Measurements from ENCODE around the gene MSH3.
"Not testable (repeated sequence)": the region's sequence is repeated elsewhere in the genome, so short reads cannot be mapped to it uniquely, and the experiment has no call there.

The MSH3 gene

GRCh38 chr5:80799041-80799440, 144.6 kb downstream of the MSH3 start:
- peak; percentile 19 for DNase-seq

DNA sequence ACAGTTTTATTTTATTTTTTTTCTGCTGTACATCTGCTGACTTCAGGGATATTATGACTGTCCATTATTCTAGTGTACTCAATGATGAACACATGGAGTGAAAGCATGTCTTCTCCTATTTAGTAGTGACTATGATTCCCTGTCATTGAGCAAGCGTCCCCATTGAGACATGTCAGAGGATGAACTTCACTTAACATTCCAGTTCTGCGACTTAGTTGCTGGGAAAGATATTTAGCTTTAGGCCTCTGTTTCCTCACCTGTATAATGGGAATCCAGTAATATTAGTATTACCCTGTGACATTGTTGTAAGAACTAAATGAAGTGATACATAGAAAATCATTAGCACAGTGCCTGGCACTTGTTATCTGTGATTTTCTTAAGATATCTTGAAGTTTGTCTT, 145.1 kb downstream of the MSH3 start:
- DNase-seq, result no peak

DNA sequence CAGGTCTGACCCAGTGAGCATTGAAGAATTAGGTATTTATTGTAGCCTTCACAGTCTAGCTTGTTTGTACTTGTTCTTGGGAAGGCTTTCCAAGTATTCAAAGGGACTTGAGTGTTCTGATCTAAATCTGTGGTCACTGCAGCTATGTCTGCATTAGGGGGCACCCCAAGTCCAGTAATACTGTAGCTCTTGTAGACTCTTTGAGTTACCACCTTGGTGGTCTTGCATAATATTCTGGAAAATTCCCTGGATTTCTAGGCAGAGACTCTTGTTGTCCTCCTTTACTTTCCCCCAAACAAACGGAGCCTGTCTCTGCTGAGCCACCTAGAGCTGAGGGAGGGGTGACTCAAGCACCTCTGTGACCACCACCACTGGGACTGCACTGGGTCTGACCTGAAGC, 149.9 kb downstream of the MSH3 start:
- DNase-seq, result no peak

DNA sequence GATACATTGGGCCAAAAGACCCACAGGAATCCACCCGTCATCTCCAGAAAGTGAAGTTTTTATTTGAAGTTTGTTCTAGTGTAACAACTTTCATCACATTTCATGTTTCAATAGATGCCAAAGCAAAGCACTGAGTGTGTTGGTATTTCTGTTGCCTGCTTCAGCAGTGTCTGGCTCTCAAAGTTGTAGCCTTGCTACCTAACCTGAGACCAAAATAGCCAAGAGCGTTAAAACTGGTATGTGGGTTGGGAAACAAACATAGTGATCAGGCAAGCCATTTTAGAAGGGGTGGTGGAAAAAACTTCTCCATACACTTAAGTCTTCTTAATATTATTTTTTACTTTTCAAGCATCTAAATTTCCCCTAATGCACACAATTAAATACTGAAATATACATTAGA, 150.6 kb downstream of the MSH3 start:
- no peak for DNase-seq

GRCh38 chr5:80806929-80807328, 152.5 kb downstream of the MSH3 start:
- no peak for DNase-seq

DNA sequence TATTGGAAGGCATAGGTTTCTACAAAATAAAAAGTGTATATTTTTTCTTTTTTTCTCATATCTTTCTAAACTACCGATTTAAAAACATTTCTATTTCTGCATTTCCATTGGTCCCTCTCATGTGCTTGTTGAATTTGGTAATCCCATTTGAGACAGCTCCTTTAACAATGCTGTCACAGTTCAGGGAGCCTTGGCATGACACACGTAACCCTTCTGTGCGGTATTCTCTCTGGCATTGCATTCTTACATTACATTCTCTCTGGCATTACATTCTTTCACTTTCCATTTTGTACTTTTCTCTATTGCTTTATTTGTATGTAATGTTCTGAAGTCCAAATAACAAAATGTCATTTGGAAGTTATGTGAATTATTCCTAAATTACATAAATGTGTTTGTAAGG, 155.0 kb downstream of the MSH3 start:
- DNase-seq, result no peak

- DNase-seq, result no peak
Observed at GRCh38 chr5:80810425-80810824, 156.0 kb downstream of the MSH3 start.

- DNase-seq, result no peak
Observed at GRCh38 chr5:80816590-80816989, 162.1 kb downstream of the MSH3 start.

DNA sequence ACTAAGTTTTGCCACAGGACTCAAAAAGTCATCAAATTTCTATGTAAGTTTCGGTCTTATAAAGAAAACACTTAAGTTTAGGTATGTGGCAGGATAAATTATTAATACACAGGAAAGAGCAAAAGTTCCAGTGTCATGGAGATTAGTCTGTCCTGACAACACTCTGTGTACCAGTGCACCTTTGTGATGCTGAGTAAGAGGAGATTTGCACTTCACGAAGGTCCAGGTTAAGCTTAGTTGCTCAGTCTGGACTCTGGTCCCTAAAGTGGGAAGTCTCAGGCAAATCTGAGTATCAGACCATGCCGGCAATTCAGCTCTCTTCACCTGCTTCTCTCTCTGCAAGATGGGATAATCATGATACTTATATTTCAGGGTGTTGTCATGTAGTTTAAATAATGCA, 166.2 kb downstream of the MSH3 start:
- no peak for DNase-seq

DNA sequence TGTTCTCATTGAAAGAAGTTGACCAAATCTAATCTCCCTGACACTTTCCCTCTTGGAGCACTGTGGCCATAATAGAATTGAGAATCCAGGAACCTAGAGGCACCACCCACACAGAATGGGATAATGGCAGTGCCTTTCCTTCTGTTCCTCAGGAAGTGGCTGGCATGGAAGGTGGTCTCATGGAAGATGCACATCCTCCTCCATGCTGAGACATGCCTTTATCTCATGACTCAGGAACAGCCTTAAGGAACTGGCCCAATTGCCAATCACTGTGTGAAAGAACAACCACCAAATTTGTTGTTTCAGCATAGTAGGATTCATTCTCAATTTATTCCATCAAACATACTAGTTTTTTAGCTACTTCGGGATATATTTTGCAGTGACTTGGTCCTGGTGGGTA, 168.2 kb downstream of the MSH3 start:
- no peak for DNase-seq

DNA sequence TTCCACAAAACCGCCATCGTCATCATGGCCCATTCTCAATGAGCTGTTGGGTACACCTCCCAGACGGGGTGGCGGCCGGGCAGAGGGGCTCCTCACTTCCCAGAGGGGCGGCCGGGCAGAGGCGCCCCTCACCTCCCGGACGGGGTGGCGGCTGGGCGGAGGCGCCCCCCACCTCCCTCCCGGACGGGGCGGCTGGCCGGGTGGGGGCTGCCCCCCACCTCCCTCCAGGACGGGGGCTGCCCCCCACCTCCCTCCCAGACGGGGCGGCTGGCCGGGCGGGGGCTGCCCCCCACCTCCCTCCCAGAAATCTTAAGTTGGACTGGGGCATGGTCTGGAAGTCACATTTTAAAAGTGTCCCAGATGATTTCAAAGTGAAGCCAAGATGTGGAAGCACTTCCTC, 169.7 kb downstream of the MSH3 start:
- not testable (repeated sequence) for DNase-seq

DNA sequence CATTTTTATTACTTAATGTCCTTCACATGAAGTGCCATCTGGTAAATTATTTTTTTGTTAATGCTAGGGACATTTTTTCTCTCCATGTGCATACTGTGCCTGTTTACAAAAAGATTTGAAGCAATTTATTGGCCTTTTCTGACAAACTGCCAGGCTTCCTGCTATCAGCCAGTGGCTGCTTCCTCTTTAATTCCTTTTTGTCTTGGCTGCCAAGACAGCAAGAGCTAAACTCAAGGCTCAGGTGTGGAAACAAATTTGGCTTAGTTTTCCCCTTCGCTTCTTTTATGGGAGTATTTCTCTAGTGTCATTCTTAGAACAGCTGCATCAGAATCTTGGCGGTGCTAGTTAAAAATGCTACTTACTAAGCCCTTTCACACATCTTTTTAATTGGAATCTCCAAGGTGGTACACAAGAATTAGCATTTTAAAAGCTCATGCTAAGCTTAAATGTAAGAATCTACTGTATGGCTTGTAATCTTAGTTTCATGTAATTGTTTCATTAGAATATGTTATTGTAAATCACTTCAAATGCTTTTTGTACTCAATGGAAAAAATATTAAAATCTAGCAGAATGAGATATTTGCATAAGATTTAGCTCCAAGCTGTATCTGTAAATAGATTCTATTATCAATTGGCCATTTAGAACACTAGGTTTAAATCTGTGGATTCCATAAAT, 171.5 kb downstream of the MSH3 start:
- DNase-seq, result peak; percentile 17

DNA sequence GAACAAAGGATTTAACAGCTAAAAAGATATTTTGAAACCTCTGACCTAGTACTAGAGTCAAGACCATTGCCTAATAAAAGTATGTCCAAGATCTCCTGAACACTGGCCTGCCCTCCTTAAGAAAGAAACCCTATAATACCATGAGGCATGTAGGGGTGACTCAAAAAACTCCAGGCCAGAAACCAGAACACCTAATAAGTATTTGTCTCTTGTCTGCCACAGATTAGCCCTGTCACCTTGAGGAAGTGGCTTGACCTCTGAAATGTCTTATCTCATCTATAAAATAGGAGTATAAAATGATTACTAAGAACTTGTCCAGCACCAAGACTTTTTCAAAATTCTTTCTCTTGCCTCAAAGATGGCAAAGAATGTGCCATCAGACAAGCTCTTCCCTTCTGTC, 180.3 kb downstream of the MSH3 start:
- DNase-seq, result no peak

DNA sequence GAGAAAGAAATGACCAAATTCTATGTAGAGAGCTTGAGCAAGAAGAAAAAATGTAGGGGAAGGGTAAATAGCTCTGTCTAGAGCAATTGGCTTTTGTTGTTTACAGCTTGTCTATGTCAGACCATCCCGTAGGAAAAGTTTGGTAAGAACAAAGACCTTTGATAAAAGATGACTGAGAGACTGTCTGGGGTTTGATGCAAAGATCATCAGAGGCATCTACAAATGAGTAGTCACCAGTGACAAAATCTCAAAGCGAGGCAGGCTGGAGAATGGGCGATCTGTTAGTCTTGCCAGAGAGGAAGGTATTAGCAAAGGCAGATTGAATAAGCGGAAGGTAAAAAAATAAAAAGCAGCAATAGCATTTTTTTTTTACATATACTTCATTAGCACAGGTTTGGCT, 180.7 kb downstream of the MSH3 start:
- DNase-seq, result no peak

GRCh38 chr5:80837679-80838078, 183.2 kb downstream of the MSH3 start:
- DNase-seq, result no peak

- DNase-seq, result not testable (repeated sequence)
Observed at GRCh38 chr5:80841026-80841797, 186.8 kb downstream of the MSH3 start.

DNA sequence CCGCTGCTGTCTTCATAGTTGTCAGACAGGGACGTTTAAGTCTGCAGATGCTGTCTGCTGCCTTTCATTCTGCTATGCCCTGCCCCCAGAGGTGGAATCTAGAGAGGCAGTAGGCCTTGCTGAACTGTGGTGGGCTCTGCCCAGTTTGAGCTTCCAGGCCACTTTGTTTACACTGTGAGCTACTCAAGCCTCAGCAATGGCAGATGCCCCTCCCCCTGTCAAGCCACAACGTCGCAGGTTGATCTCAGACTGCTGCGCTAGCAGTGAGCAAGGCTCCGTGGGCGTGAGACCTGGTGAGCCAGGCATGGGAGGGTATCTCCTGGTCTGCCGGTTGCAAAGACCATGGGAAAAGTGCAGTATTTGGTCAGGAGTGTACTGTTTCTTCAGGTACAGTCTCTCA, 192.0 kb downstream of the MSH3 start:
- not testable (repeated sequence) for DNase-seq

DNA sequence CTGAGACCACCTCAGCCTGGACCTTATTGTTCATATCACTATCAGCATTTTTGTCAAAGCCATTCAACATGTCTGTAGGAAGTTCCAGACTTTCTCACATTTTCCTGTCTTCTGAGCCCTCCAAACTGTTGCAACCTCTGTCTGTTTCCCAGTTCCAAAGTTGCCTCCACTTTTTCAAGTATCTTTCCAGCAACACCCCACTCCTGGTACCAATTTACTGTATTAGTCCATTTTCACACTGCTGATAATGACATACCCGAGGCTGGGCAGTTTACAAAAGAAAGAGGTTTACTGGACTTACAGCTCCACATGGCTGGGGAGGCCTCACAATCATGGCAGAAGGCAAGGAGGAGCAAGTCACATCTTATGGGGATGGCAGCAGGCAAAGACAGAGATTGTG, 195.7 kb downstream of the MSH3 start:
- DNase-seq, result not testable (repeated sequence)

- no peak for DNase-seq
Observed at GRCh38 chr5:80852331-80853245, 198.1 kb downstream of the MSH3 start.

- no peak for DNase-seq
Observed at GRCh38 chr5:80853413-80853812, 199.0 kb downstream of the MSH3 start.

DNA sequence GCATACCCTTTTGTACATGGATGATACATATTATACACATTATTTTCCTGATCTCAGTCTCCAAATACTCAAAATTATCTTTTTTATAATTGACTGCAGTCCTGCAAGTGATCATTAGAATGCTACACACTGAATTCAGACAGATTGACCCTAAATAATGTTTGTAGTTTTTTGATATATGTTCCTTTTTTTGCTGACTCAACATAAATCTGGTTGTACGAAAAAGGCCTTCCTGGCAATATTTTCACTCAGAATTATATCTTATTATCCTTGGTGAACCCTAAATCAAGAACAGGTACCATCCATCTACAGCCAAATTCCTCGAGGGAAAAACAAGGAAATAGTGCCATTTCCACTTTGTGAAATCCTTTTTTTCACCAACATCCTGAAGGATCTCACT, 200.1 kb downstream of the MSH3 start:
- DNase-seq, result no peak

- no peak for DNase-seq
Observed at GRCh38 chr5:80860924-80861613, 206.6 kb downstream of the MSH3 start.

DNA sequence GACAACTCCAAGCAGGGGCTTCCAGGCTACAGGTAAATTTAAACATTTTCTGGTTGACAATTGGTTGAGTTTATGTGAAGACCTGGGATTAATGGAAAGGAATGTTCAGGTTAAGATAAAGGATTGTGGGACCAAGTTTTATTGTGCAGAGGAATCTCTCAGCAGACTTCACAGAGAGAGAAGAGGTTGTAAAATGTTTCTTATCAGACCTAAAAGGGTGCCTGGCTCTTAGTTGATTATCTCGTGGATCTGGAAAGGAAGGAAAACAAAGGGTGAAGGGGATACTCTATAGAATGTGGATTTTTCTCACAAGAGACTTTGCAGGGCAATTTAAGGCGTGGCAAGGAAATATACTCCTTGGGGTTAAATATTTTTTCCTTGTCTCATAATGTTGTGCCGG, 209.3 kb downstream of the MSH3 start:
- no peak for DNase-seq
